Heart right ventricle (tissue), 16 donors: ENCODE data around the gene PTBP2. TPM values are rescaled to one million over a fixed set of nuclear protein-coding genes. Genes with fewer than 3 reads are reported as not detected.

ENCODE experiments used
- ATAC-seq, 8 donors: fragments of 200-7000 bp; cut with Tn5 transposase; one replicate each; pipeline ENCODE4 v1.9.1; 2020; ENCODE audit warnings: mild to moderate bottlenecking in 8 of 8, moderate library complexity in 8 of 8, moderate number of reproducible peaks in 1 of 8
- DNase-seq, 2 donors: peaks; one replicate each; pipeline ENCODE4 v3.0.0-alpha.2; 2020
- H3K27ac ChIP-seq, 10 donors: fragments of 200-600 bp; sonication (generic) in 2 of 10; one replicate each; pipeline versions ENCODE4 v1.5.0 to v1.8.0; 2020 to 2022; ENCODE audit warnings: mild to moderate bottlenecking in 3 of 10
- H3K27me3 ChIP-seq, 7 donors: fragments of 200-600 bp; one replicate each; pipeline ENCODE4 v1.8.0; 2021 to 2022; ENCODE audit warnings: mild to moderate bottlenecking in 2 of 7
- H3K36me3 ChIP-seq, 9 donors: fragments of 200-600 bp; sonication (generic) in 1 of 9; one replicate each; pipeline versions ENCODE4 v1.5.0 to v1.8.0; 2020 to 2022; ENCODE audit warnings: mild to moderate bottlenecking in 2 of 9
- H3K4me1 ChIP-seq, 9 donors: fragments of 200-600 bp; sonication (generic) in 1 of 9; one replicate each; pipeline versions ENCODE4 v1.5.0 to v1.8.0; 2020 to 2022; ENCODE audit warnings: mild to moderate bottlenecking in 4 of 9
- H3K4me3 ChIP-seq, 10 donors: fragments of 200-600 bp; sonication (generic) in 2 of 10; one replicate each; pipeline versions ENCODE4 v1.5.0 to v1.8.0; 2020 to 2022; ENCODE audit warnings: mild to moderate bottlenecking in 7 of 10, moderate library complexity in 2 of 10
- H3K9me3 ChIP-seq, 11 donors: fragments of 200-600 bp in 10 of 11; sonication (generic) in 2 of 11; one replicate each; pipeline versions ENCODE4 v1.5.0 to v1.8.0; 2013 to 2022; ENCODE audit warnings: mild to moderate bottlenecking in 2 of 11, control low read depth in 1 of 11, moderate library complexity in 1 of 11
- CTCF ChIP-seq, 9 donors: fragments of 200-600 bp; sonication (generic) in 2 of 9; IDR thresholded peaks; one replicate each; pipeline versions ENCODE4 v1.5.0 to v1.8.0; 2021 to 2022; ENCODE audit warnings: antibody characterized with exemption in 9 of 9, mild to moderate bottlenecking in 5 of 9, moderate library complexity in 1 of 9
- WGBS, 2 donors: extraction: QIAGEN DNeasy Blood & Tissue Kit; methylation state at CpG; one replicate each; pipeline ENCODE4 v1.1.7; 2013; ENCODE audit warnings: inconsistent platforms in 1 of 2; 5-methylcytosine and 5-hydroxymethylcytosine counted together
- intact Hi-C, 10 donors: fragments of 100-400 bp; cut with DNase I; formaldehyde crosslinking; loops; one replicate each; pipeline versions ENCODE4 v1.11.1 to v1.14.2; 2022
- long read RNA-seq, 3 donors: library from polyadenylated mRNA; unstranded; transcript quantifications; one replicate each; pipeline ENCODE4 v2.0.0, GENCODE V29; 2020 to 2021
- polyA plus RNA-seq, 2 donors: library from polyadenylated mRNA; stranded (reverse); fragments of 200-250 nt; gene quantifications; one replicate each; pipeline ENCODE4 v1.2.3, GENCODE V29; 2013
- total RNA-seq, 10 donors: library from RNA; stranded (reverse); fragmentation: NEBNext Ultra II Directional in 3 of 10; extraction: Animal tissue kit (Norgen Biotek cat#: 25700) in 3 of 10; gene quantifications; one replicate each; pipeline versions ENCODE4 v1.2.1 to v1.2.4, GENCODE V29; 2021 to 2023
- donor health status: Arrhythmogenic right ventricular cardiomyopathy.
- donor health status: ischemic (EF 13 %, LVEDD 7.1; RV severe dilation, severe dysfunction).
- donor health status: healthy with polysubstance abuse.
- donor health status: DM: no; HTN: yes; CAD: no.
- donor health status: DM: no; HTN: no; CAD: no.
- donor health status: ischemic (EF 25% LVEDD 6.9; RV normal size, moderate dysfunction).
- donor health status: ischemic (EF 25% LVEDD 5.7; RV mildly dilated, moderate dysfunction).
- donor health status: healthy.
- donor health status: DM: yes; HTN: yes; CAD: no.
- donor health status: Ischemic cardiomyopathy.
- donor health status: ischemic (EF 35%, LVEDD 5.7; RV mildly dilated, moderate dysfunction).
- donor health status: nonischemic (EF 11% LVEDD 7.7; RV severe dilation, severe dysfunction).
- donor health status: DM: yes; HTN: yes; CAD: no.
- donor health status: PGD.
- donor health status: ischemic (EF 29% LVEDD 5.4; RV normal size, mild dysfunction).
- donor health status: nonischemic (EF 23%, LVEDD 6.1; RV moderate dilation, normal function).

PTBP2 gene
- total RNA-seq (10 to 100 TPM; 10.7 to 15.0 (median 12.5) TPM), polyA plus RNA-seq (10 to 100 TPM in 1 of 2 donors, 1 to 10 TPM in 1; 4.9 to 29.3 TPM)
- long read RNA-seq, donor 1, full-length matches to known transcripts = 11 of 13 reads
- long read RNA-seq, donor 1, partial matches to known transcripts = 0 of 13 reads
- long read RNA-seq, donor 1, other reads (novel, unspliced or antisense) = 2 of 13 reads
- long read RNA-seq, donor 2, full-length matches to known transcripts = 5 of 6 reads
- long read RNA-seq, donor 2, partial matches to known transcripts = 1 of 6 reads
- long read RNA-seq, donor 2, other reads (novel, unspliced or antisense) = 0 of 6 reads
- long read RNA-seq, donor 3, full-length matches to known transcripts = 7 of 14 reads
- long read RNA-seq, donor 3, partial matches to known transcripts = 2 of 14 reads
- long read RNA-seq, donor 3, other reads (novel, unspliced or antisense) = 5 of 14 reads

- WGBS, 2 donors = 0 to 1% methylated on average over 63 to 75 of the region's 75 CpGs
- no peaks in the 10 kb centered on the region for H3K27me3 ChIP-seq
- H3K9me3 ChIP-seq = no peaks in the 10 kb centered on the region
- intact Hi-C loops = loop anchor here in 4 of 10 donors (10.0 kb wide), 4 partner anchors 83 to 1103 kb away; no protein-coding TSS in a partner anchor
- H3K4me3 ChIP-seq = peak within 1 kb of the TSS; percentile 71 to 95 (median 92)
- ATAC-seq (peak; percentile 93 to 98 (median 96)), DNase-seq (peak; percentile 84)
- H3K27ac ChIP-seq = peak within 1 kb of the TSS; percentile 89 to 98 (median 94)
- peaks cover 0 to 28% (median 22%) of the 10 kb centered on the region in 9 donors for H3K4me1 ChIP-seq
- TF ChIP-seq CTCF (IDR thresholded peaks at IDR 0.05) = no peak
- H3K36me3 ChIP-seq = peaks cover 0 to 25% (median 0%) of the 10 kb centered on the region in 9 donors
These were observed at the start of gene PTBP2 for GRCh38 chr1:96721416-96722160. TSS of gene PTBP2 (plus strand) at chr1:96721784. CDS start at chr1:96721865, 81 bp downstream.

GRCh38 chr1:96674915-96675314, 46.7 kb upstream of the PTBP2 start:
- Histone ChIP-seq H3K4me1 (no peaks in the 10 kb centered on the region), H3K9me3 (peaks cover 0 to 38% (median 11%) of the 10 kb centered on the region in 11 donors), H3K27ac (no peak overlapping the region), H3K4me3 (no peak overlapping the region), H3K27me3 (no peaks in the 10 kb centered on the region), H3K36me3 (no peaks in the 10 kb centered on the region)
- ATAC-seq (no peak), DNase-seq (no peak)
- 37 to 39% methylated on average over 1 of the region's 1 CpG for WGBS, 2 donors
- no peak for TF ChIP-seq CTCF (IDR thresholded peaks at IDR 0.05)
- intact Hi-C loops = no loop called here

- Histone ChIP-seq H3K27ac (no peak overlapping the region), H3K36me3 (no peaks in the 10 kb centered on the region), H3K9me3 (peaks cover 0 to 5% (median 0%) of the 10 kb centered on the region in 11 donors), H3K27me3 (no peaks in the 10 kb centered on the region), H3K4me1 (peaks cover 0 to 9% (median 0%) of the 10 kb centered on the region in 9 donors), H3K4me3 (no peak overlapping the region)
- WGBS, 2 donors = 59 to 77% methylated on average over 6 of the region's 6 CpGs
- intact Hi-C loops = no loop called here
- DNase-seq = no peak
- ATAC-seq = no peak
- TF ChIP-seq CTCF (IDR thresholded peaks at IDR 0.05) = no peak
These were observed 39.5 kb upstream of the PTBP2 start for GRCh38 chr1:96682056-96682455.

- no peak overlapping the region for H3K27ac ChIP-seq
- H3K4me1 ChIP-seq = peaks cover 0 to 9% (median 0%) of the 10 kb centered on the region in 9 donors
- intact Hi-C loops = no loop called here
These were observed 37.7 kb upstream of the PTBP2 start for GRCh38 chr1:96683931-96684330.

More at GRCh38 chr1:96683931-96684330, 37.7 kb upstream of the PTBP2 start:
- 67 to 70% methylated on average over 2 of the region's 2 CpGs for WGBS, 2 donors
- no peak overlapping the region for H3K4me3 ChIP-seq
- H3K9me3 ChIP-seq = peaks cover 0 to 5% (median 0%) of the 10 kb centered on the region in 11 donors
- peak in 2 of 8 donors; percentile 24 to 86 for ATAC-seq
- no peak for TF ChIP-seq CTCF (IDR thresholded peaks at IDR 0.05)
- no peak for DNase-seq
- H3K36me3 ChIP-seq = no peaks in the 10 kb centered on the region
- H3K27me3 ChIP-seq = no peaks in the 10 kb centered on the region
